HG02571 (cell line): ENCODE data around the gene GUCA2A.

Experiments
- ATAC-seq: cut with Tn5 transposase; IDR thresholded peaks from one replicate; pipeline ENCODE4 v1.9.1; 2021; ENCODE audit warnings: mild to moderate bottlenecking, moderate library complexity; ENCODE audit not compliant: unreplicated experiment

GUCA2A gene

GRCh38 chr1:42177541-42177981, 13.0 kb upstream of the GUCA2A start:
- ATAC-seq: no peak

GRCh38 chr1:42176902-42177519, 12.5 kb upstream of the GUCA2A start:
- ATAC-seq: no peak

- no peak for ATAC-seq
Observed at GRCh38 chr1:42175314-42176054, 10.9 kb upstream of the GUCA2A start.

- ATAC-seq: no peak
Observed at GRCh38 chr1:42173961-42174735, 9.6 kb upstream of the GUCA2A start.

- no peak for ATAC-seq
Observed at GRCh38 chr1:42173155-42173933, 8.8 kb upstream of the GUCA2A start.

GRCh38 chr1:42172381-42173133, 8.0 kb upstream of the GUCA2A start:
- no peak for ATAC-seq

- ATAC-seq: no peak
Observed at GRCh38 chr1:42171679-42172266, 7.2 kb upstream of the GUCA2A start.

- ATAC-seq: no peak
Observed at GRCh38 chr1:42170779-42171621, 6.5 kb upstream of the GUCA2A start.

GRCh38 chr1:42168763-42169162, 4.2 kb upstream of the GUCA2A start:
- no peak for ATAC-seq

GRCh38 chr1:42168391-42168670, 3.8 kb upstream of the GUCA2A start:
- no peak for ATAC-seq

- ATAC-seq: no peak
Observed at GRCh38 chr1:42167611-42168390, 3.3 kb upstream of the GUCA2A start.

GRCh38 chr1:42165511-42166210, 1.1 kb upstream of the GUCA2A start:
- ATAC-seq: no peak

GRCh38 chr1:42163536-42164503, 725 bp downstream of the GUCA2A start:
- no peak for ATAC-seq

GRCh38 chr1:42163114-42163513, 1.4 kb downstream of the GUCA2A start:
- no peak for ATAC-seq

GRCh38 chr1:42162181-42162580, 2.4 kb downstream of the GUCA2A start:
- no peak for ATAC-seq

- ATAC-seq: no peak
Observed at GRCh38 chr1:42158189-42158588, 6.4 kb downstream of the GUCA2A start.

- ATAC-seq: no peak
Observed at GRCh38 chr1:42157667-42158066, 6.9 kb downstream of the GUCA2A start.
